A673 (cell line): ENCODE results near the gene CDKAL1. TPM values are rescaled to one million over a fixed set of nuclear protein-coding genes. Genes with fewer than 3 reads are reported as not detected.
"Not testable (repeated sequence)": the region's sequence is repeated elsewhere in the genome, so short reads cannot be mapped to it uniquely, and the experiment has no call there.

Experiments used
- BruUV-seq: library from RNA; stranded (reverse); fragments of 400-500 nt; replicated peaks from 2 replicates; lab custom pipeline; 2021; lab: Mats Ljungman, UMichigan
- CTCF ChIA-PET: fragments of 300-600 bp; sonication (Branson Sonifier 250); formaldehyde crosslinking; loops from one replicate; lab custom pipeline; 2022; ENCODE audit warnings: antibody characterized with exemption; lab: Charles Lee
- POLR2A ChIA-PET: fragments of 300-600 bp; sonication (Branson Sonifier 250); formaldehyde crosslinking; loops from one replicate; lab custom pipeline; 2022; ENCODE audit warnings: antibody characterized with exemption; ENCODE audit not compliant: low non-redundant PET; lab: Charles Lee
- DNase-seq: peaks from one replicate; pipeline ENCODE4 v3.0.0-alpha.2; 2015; ENCODE audit warnings: low spot score
- H3K27ac ChIP-seq: fragments of 200-600 bp; sonication (generic); 2 replicates; pipeline ENCODE4 v1.5.1; 2016; ENCODE audit warnings: mixed run types, low read depth, mild to moderate bottlenecking, mixed read lengths, antibody characterized with exemption, low read length; ENCODE audit not compliant: poor library complexity, severe bottlenecking
- H3K27me3 ChIP-seq: fragments of 200-600 bp; sonication (generic); replicated peaks from 2 replicates; pipeline ENCODE4 v1.6.1; 2017; ENCODE audit warnings: mixed run types, low read depth, mild to moderate bottlenecking, mixed read lengths, antibody characterized with exemption, low read length; ENCODE audit not compliant: insufficient read depth, poor library complexity
- H3K36me3 ChIP-seq: fragments of 200-600 bp; sonication (generic); 2 replicates; pipeline ENCODE4 v1.6.1; 2016; ENCODE audit warnings: mixed run types, mild to moderate bottlenecking, mixed read lengths, antibody characterized with exemption, low read length; ENCODE audit not compliant: insufficient read depth, poor library complexity, severe bottlenecking
- H3K4me1 ChIP-seq: fragments of 200-600 bp; sonication (generic); 2 replicates; pipeline ENCODE4 v1.6.1; 2017; ENCODE audit warnings: mixed run types, mild to moderate bottlenecking, mixed read lengths, antibody characterized with exemption, low read length; ENCODE audit not compliant: insufficient read depth, poor library complexity, severe bottlenecking
- H3K4me3 ChIP-seq: fragments of 200-600 bp; sonication (generic); 2 replicates; pipeline ENCODE4 v1.5.1; 2016; ENCODE audit warnings: low read depth, mixed run types, mild to moderate bottlenecking, mixed read lengths, low read length; ENCODE audit not compliant: poor library complexity, severe bottlenecking
- H3K9me3 ChIP-seq: fragments of 200-600 bp; sonication (generic); 2 replicates; pipeline ENCODE4 v1.6.1; 2016; ENCODE audit warnings: mixed run types, low read depth, mild to moderate bottlenecking, mixed read lengths, antibody characterized with exemption, low read length; ENCODE audit not compliant: poor library complexity, severe bottlenecking
- CTCF ChIP-seq: fragments of 300-800, 200-600 bp; sonication (generic); conservative IDR thresholded peaks from 2 replicates; pipeline ENCODE4 v1.5.1; 2017; ENCODE audit warnings: low read depth, mild to moderate bottlenecking, antibody characterized with exemption, low read length, moderate library complexity, mixed read lengths
- EZH2 ChIP-seq: fragments of 200-600 bp; sonication (generic); IDR thresholded peaks from 2 replicates; pipeline ENCODE4 v1.6.1; 2017; ENCODE audit warnings: borderline replicate concordance, low read depth, mild to moderate bottlenecking, mixed read lengths, antibody characterized with exemption, low read length; ENCODE audit not compliant: poor library complexity, severe bottlenecking
- intact Hi-C: fragments of 100-400 bp; cut with micrococcal nuclease; formaldehyde crosslinking; loops from one replicate; pipeline ENCODE4 v1.10.0; 2022; ENCODE audit not compliant: unreplicated experiment
- total RNA-seq: library from RNA; stranded (reverse); gene quantifications from 2 replicates; pipeline ENCODE4 v1.2.3, GENCODE V29; 2021

The CDKAL1 gene
- total RNA-seq, 1 experiment from 2014 or later = 35.5 TPM

DNA sequence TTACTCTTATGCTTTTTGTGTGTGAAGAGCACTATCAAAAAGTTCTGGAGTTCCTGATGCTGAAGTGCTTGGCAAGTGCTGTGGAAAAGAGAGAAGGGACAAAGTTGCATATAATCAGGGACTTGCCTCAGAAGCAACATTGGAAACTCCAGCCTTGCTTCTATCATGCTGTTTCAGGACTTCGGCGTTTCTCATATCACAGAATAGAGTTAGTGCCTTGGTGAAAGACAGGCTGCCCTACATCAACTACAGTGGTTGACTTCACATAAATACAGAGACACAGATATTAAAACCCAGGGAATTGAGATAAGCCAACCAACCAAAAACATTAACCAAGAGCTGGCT is 36.2 kb upstream of the CDKAL1 start:
- no peak overlapping the region for H3K27ac ChIP-seq
- H3K9me3 ChIP-seq = no peaks in the 10 kb centered on the region
- no peaks in the 10 kb centered on the region for H3K27me3 ChIP-seq
- ChIA-PET CTCF (no interaction called here), POLR2A (no interaction called here)
- DNase-seq = no peak
- intact Hi-C loops = no loop called here
- H3K4me1 ChIP-seq = no peaks in the 10 kb centered on the region
- no TSS peak for BruUV-seq
- no peak overlapping the region for H3K4me3 ChIP-seq
- TF ChIP-seq CTCF (no peak), EZH2 (no peak)
- no peaks in the 10 kb centered on the region for H3K36me3 ChIP-seq

DNA sequence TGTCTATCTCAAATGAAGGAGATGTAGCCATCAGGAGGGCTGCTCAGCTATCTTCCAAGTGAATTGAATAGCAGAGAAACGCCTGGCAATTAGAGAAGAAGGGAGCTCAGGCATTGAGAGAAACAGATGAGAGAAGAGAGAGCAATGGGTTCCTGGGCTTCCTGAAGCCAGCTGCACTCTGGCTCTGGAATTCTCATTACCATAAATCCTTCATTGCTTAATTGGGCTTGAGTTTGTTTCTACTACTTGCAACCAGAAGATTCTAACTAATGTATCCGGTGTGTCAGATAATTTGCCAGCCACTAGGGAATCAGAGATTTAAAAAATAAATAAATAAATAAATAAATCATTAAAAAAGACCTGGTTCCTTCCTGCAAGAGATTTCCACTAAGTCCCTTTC is 25.0 kb upstream of the CDKAL1 start:
- no peak overlapping the region for H3K27ac ChIP-seq
- CTCF ChIA-PET = no interaction called here
- intact Hi-C loops = no loop called here
- peak; percentile 75 for DNase-seq
- BruUV-seq = no TSS peak
- no peaks in the 10 kb centered on the region for H3K27me3 ChIP-seq
- no peak overlapping the region for H3K4me3 ChIP-seq
- POLR2A ChIA-PET = no interaction called here
- peaks cover 20% of the 10 kb centered on the region for H3K4me1 ChIP-seq
- H3K36me3 ChIP-seq = no peaks in the 10 kb centered on the region
- H3K9me3 ChIP-seq = no peaks in the 10 kb centered on the region
- no peak for TF ChIP-seq CTCF

- BruUV-seq = no TSS peak
- Histone ChIP-seq H3K4me1 (peaks cover 20% of the 10 kb centered on the region), H3K9me3 (no peaks in the 10 kb centered on the region), H3K36me3 (no peaks in the 10 kb centered on the region), H3K27me3 (no peaks in the 10 kb centered on the region), H3K4me3 (no peak overlapping the region), H3K27ac (no peak overlapping the region)
- POLR2A ChIA-PET = no interaction called here
- CTCF ChIA-PET = no interaction called here
- no peak for DNase-seq
- intact Hi-C loops = no loop called here
- TF ChIP-seq EZH2 = no peak
- TF ChIP-seq CTCF = no peak
Measured at GRCh38 chr6:20511852-20512251, 22.4 kb upstream of the CDKAL1 start.

DNA sequence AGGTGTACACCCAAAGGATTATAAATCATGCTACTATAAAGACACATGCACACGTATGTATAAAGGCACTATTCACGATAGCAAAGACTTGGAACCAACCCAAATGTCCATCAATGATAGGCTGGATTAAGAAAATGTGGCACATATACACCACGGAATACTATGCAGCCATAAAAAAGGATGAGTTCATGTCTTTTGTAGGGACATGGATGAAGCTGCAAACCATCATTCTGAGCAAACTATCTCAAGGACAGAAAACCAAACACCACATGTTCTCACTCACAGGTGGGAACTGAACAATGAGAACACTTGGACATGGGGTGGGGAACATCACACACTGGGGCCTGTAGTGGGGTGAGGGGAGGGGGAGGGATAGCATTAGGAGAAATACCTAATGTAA is 9.0 kb upstream of the CDKAL1 start:
- H3K4me1 ChIP-seq, H3K4me3 ChIP-seq, DNase-seq, intact Hi-C loops, H3K36me3 ChIP-seq, CTCF ChIA-PET, H3K27ac ChIP-seq, POLR2A ChIA-PET, H3K9me3 ChIP-seq, BruUV-seq, H3K27me3 ChIP-seq: not testable (repeated sequence)
